ENCODE results near the gene ACOT11.

- TF ChIP-seq CTCF (IDR thresholded peaks at IDR 0.05) (no peak), POLR2A (IDR thresholded peaks at IDR 0.05) (no peak)
Measured at GRCh38 chr1:54609301-54609921, 61.4 kb downstream of the ACOT11 start.
